Measurements from ENCODE around the gene ERCC6L.
A peak's percentile ranks its signal among the peaks of the same experiment; 100 is the strongest.

Gene ERCC6L

GRCh38 chrX:72238721-72239475 lies at the start of gene ERCC6L:
Gene ERCC6L, minus strand, starts transcription at chrX:72239027. Its CDS starts 116 bp downstream, at chrX:72238911.
- WGBS (ENCODE audit: insufficient coverage, insufficient read length) = no CpG with 5 or more reads among the region's 59 CpGs
- Histone ChIP-seq H3K36me3 (ENCODE audit: control insufficient read depth, insufficient read depth, low read length) (no peaks in the 10 kb centered on the region), H3K4me1 (ENCODE audit: control insufficient read depth, insufficient read depth, low read length) (no peaks in the 10 kb centered on the region), H3K9me3 (ENCODE audit: control insufficient read depth, insufficient read depth, low read length) (no peaks in the 10 kb centered on the region), H3K4me3 (ENCODE audit: low read length) (peak within 1 kb of the TSS; percentile 77), H3K27ac (ENCODE audit: low read length) (no peak within 1 kb of the TSS), H3K27me3 (ENCODE audit: control insufficient read depth, insufficient read depth, low read length) (no peaks in the 10 kb centered on the region)
- DNase-seq (ENCODE audit: low read depth, low spot score) = peak; percentile 70

- Histone ChIP-seq H3K4me1 (ENCODE audit: control insufficient read depth, insufficient read depth, low read length) (no peaks in the 10 kb centered on the region), H3K4me3 (ENCODE audit: low read length) (no peak overlapping the region), H3K27me3 (ENCODE audit: control insufficient read depth, insufficient read depth, low read length) (no peaks in the 10 kb centered on the region), H3K27ac (ENCODE audit: low read length) (no peak overlapping the region), H3K9me3 (ENCODE audit: control insufficient read depth, insufficient read depth, low read length) (no peaks in the 10 kb centered on the region), H3K36me3 (ENCODE audit: control insufficient read depth, insufficient read depth, low read length) (no peaks in the 10 kb centered on the region)
- no peak for DNase-seq (ENCODE audit: low read depth, low spot score)
- WGBS (ENCODE audit: insufficient coverage, insufficient read length) = no CpG with 5 or more reads among the region's 1 CpG
Measured at GRCh38 chrX:72282302-72282701, 43.5 kb upstream of the ERCC6L start.

GRCh38 chrX:72280321-72280845 lies 41.6 kb upstream of the ERCC6L start:
- H3K4me3 ChIP-seq (ENCODE audit: low read length) = no peak overlapping the region
- H3K36me3 ChIP-seq (ENCODE audit: control insufficient read depth, insufficient read depth, low read length) = no peaks in the 10 kb centered on the region
- H3K27ac ChIP-seq (ENCODE audit: low read length) = no peak overlapping the region
- WGBS (ENCODE audit: insufficient coverage, insufficient read length) = no CpG with 5 or more reads among the region's 5 CpGs
- no peak for DNase-seq (ENCODE audit: low read depth, low spot score)
- H3K27me3 ChIP-seq (ENCODE audit: control insufficient read depth, insufficient read depth, low read length) = no peaks in the 10 kb centered on the region
- no peaks in the 10 kb centered on the region for H3K4me1 ChIP-seq (ENCODE audit: control insufficient read depth, insufficient read depth, low read length)
- H3K9me3 ChIP-seq (ENCODE audit: control insufficient read depth, insufficient read depth, low read length) = no peaks in the 10 kb centered on the region

- peaks cover 23% of the 10 kb centered on the region; the same call in 1 of the 2 replicates for H3K36me3 ChIP-seq (ENCODE audit: control insufficient read depth, insufficient read depth, low read length)
- no peaks in the 10 kb centered on the region for H3K27me3 ChIP-seq (ENCODE audit: control insufficient read depth, insufficient read depth, low read length)
- WGBS (ENCODE audit: insufficient coverage, insufficient read length) = no CpG with 5 or more reads among the region's 18 CpGs
- no peaks in the 10 kb centered on the region; the same call in 1 of the 2 replicates for H3K4me1 ChIP-seq (ENCODE audit: control insufficient read depth, insufficient read depth, low read length)
- no peaks in the 10 kb centered on the region for H3K9me3 ChIP-seq (ENCODE audit: control insufficient read depth, insufficient read depth, low read length)
- H3K4me3 ChIP-seq (ENCODE audit: low read length) = peak overlapping the region; percentile 100; the same call in 1 of the 2 replicates
- no peak for DNase-seq (ENCODE audit: low read depth, low spot score)
- H3K27ac ChIP-seq (ENCODE audit: low read length) = no peak overlapping the region
Measured at GRCh38 chrX:72276478-72276953, 37.7 kb upstream of the ERCC6L start.

GRCh38 chrX:72274526-72274925 lies 35.7 kb upstream of the ERCC6L start:
- WGBS (ENCODE audit: insufficient coverage, insufficient read length) = no CpG with 5 or more reads among the region's 5 CpGs
- H3K27ac ChIP-seq (ENCODE audit: low read length) = no peak overlapping the region

GRCh38 chrX:72273718-72274117 lies 34.9 kb upstream of the ERCC6L start:
- Histone ChIP-seq H3K4me3 (ENCODE audit: low read length) (no peak overlapping the region), H3K27me3 (ENCODE audit: control insufficient read depth, insufficient read depth, low read length) (no peaks in the 10 kb centered on the region), H3K4me1 (ENCODE audit: control insufficient read depth, insufficient read depth, low read length) (no peaks in the 10 kb centered on the region; the same call in 1 of the 2 replicates), H3K9me3 (ENCODE audit: control insufficient read depth, insufficient read depth, low read length) (no peaks in the 10 kb centered on the region), H3K36me3 (ENCODE audit: control insufficient read depth, insufficient read depth, low read length) (peaks cover 33% of the 10 kb centered on the region; the same call in 1 of the 2 replicates), H3K27ac (ENCODE audit: low read length) (no peak overlapping the region)
- WGBS (ENCODE audit: insufficient coverage, insufficient read length) = no CpG with 5 or more reads among the region's 6 CpGs
- no peak for DNase-seq (ENCODE audit: low read depth, low spot score)

More at GRCh38 chrX:72274526-72274925, 35.7 kb upstream of the ERCC6L start:
- DNase-seq (ENCODE audit: low read depth, low spot score) = no peak
- no peaks in the 10 kb centered on the region for H3K27me3 ChIP-seq (ENCODE audit: control insufficient read depth, insufficient read depth, low read length)
- no peak overlapping the region for H3K4me3 ChIP-seq (ENCODE audit: low read length)
- H3K4me1 ChIP-seq (ENCODE audit: control insufficient read depth, insufficient read depth, low read length) = no peaks in the 10 kb centered on the region; the same call in 1 of the 2 replicates
- H3K36me3 ChIP-seq (ENCODE audit: control insufficient read depth, insufficient read depth, low read length) = peaks cover 33% of the 10 kb centered on the region; the same call in 1 of the 2 replicates
- H3K9me3 ChIP-seq (ENCODE audit: control insufficient read depth, insufficient read depth, low read length) = no peaks in the 10 kb centered on the region

GRCh38 chrX:72272868-72273267 lies 34.0 kb upstream of the ERCC6L start:
- Histone ChIP-seq H3K27me3 (ENCODE audit: control insufficient read depth, insufficient read depth, low read length) (no peaks in the 10 kb centered on the region), H3K9me3 (ENCODE audit: control insufficient read depth, insufficient read depth, low read length) (no peaks in the 10 kb centered on the region), H3K4me1 (ENCODE audit: control insufficient read depth, insufficient read depth, low read length) (no peaks in the 10 kb centered on the region; the same call in 1 of the 2 replicates), H3K27ac (ENCODE audit: low read length) (no peak overlapping the region), H3K36me3 (ENCODE audit: control insufficient read depth, insufficient read depth, low read length) (peaks cover 33% of the 10 kb centered on the region; the same call in 1 of the 2 replicates), H3K4me3 (ENCODE audit: low read length) (no peak overlapping the region)
- no peak for DNase-seq (ENCODE audit: low read depth, low spot score)
- no CpG with 5 or more reads among the region's 3 CpGs for WGBS (ENCODE audit: insufficient coverage, insufficient read length)

- Histone ChIP-seq H3K4me3 (ENCODE audit: low read length) (no peak overlapping the region), H3K9me3 (ENCODE audit: control insufficient read depth, insufficient read depth, low read length) (no peaks in the 10 kb centered on the region), H3K36me3 (ENCODE audit: control insufficient read depth, insufficient read depth, low read length) (peaks cover 33% of the 10 kb centered on the region; the same call in 1 of the 2 replicates), H3K27me3 (ENCODE audit: control insufficient read depth, insufficient read depth, low read length) (no peaks in the 10 kb centered on the region), H3K4me1 (ENCODE audit: control insufficient read depth, insufficient read depth, low read length) (no peaks in the 10 kb centered on the region; the same call in 1 of the 2 replicates), H3K27ac (ENCODE audit: low read length) (no peak overlapping the region)
- WGBS (ENCODE audit: insufficient coverage, insufficient read length) = no CpG with 5 or more reads among the region's 3 CpGs
- DNase-seq (ENCODE audit: low read depth, low spot score) = no peak
Measured at GRCh38 chrX:72271812-72272211, 33.0 kb upstream of the ERCC6L start.

- Histone ChIP-seq H3K27ac (ENCODE audit: low read length) (no peak overlapping the region), H3K36me3 (ENCODE audit: control insufficient read depth, insufficient read depth, low read length) (peaks cover 33% of the 10 kb centered on the region; the same call in 1 of the 2 replicates), H3K4me1 (ENCODE audit: control insufficient read depth, insufficient read depth, low read length) (no peaks in the 10 kb centered on the region; the same call in 1 of the 2 replicates), H3K9me3 (ENCODE audit: control insufficient read depth, insufficient read depth, low read length) (no peaks in the 10 kb centered on the region), H3K4me3 (ENCODE audit: low read length) (no peak overlapping the region), H3K27me3 (ENCODE audit: control insufficient read depth, insufficient read depth, low read length) (no peaks in the 10 kb centered on the region)
- WGBS (ENCODE audit: insufficient coverage, insufficient read length) = no CpG with 5 or more reads among the region's 3 CpGs
- DNase-seq (ENCODE audit: low read depth, low spot score) = no peak
Measured at GRCh38 chrX:72271091-72271788, 32.4 kb upstream of the ERCC6L start.

GRCh38 chrX:72270316-72270866 lies 31.6 kb upstream of the ERCC6L start:
- H3K9me3 ChIP-seq (ENCODE audit: control insufficient read depth, insufficient read depth, low read length) = no peaks in the 10 kb centered on the region
- DNase-seq (ENCODE audit: low read depth, low spot score) = no peak
- peaks cover 33% of the 10 kb centered on the region; the same call in 1 of the 2 replicates for H3K36me3 ChIP-seq (ENCODE audit: control insufficient read depth, insufficient read depth, low read length)
- no peak overlapping the region for H3K27ac ChIP-seq (ENCODE audit: low read length)
- H3K4me1 ChIP-seq (ENCODE audit: control insufficient read depth, insufficient read depth, low read length) = no peaks in the 10 kb centered on the region; the same call in 1 of the 2 replicates
- WGBS (ENCODE audit: insufficient coverage, insufficient read length) = no CpG with 5 or more reads among the region's 5 CpGs
- H3K27me3 ChIP-seq (ENCODE audit: control insufficient read depth, insufficient read depth, low read length) = no peaks in the 10 kb centered on the region
- no peak overlapping the region for H3K4me3 ChIP-seq (ENCODE audit: low read length)
